ENCODE data around the gene DCTN5.

GRCh38 chr16:23700093-23700492 lies 58.8 kb downstream of the DCTN5 start:
- TF ChIP-seq POLR2A (IDR thresholded peaks at IDR 0.05) (no peak), CTCF (IDR thresholded peaks at IDR 0.05) (no peak)

Measured in body of pancreas (tissue), 4 donors.